Adrenal gland (tissue), 5 donors: ENCODE data around the gene MC1R.

ENCODE experiments used
- CTCF ChIP-seq, 6 experiments: fragments of 450-650 bp in 4 of 6; fragments of 200-600 bp in 2 of 6; sonication (generic) in 1 of 6; IDR thresholded peaks; 1 replicate in 5 of 6; 2 replicates in 1 of 6; pipeline versions ENCODE4 v1.5.1 to v1.8.0; 2016 to 2021; ENCODE audit warnings: antibody characterized with exemption in 6 of 6, mild to moderate bottlenecking in 2 of 6, moderate library complexity in 1 of 6
- POLR2A ChIP-seq, 2 donors: fragments of 450-650 bp; IDR thresholded peaks; one replicate each; pipeline ENCODE4 v1.6.1; 2017; ENCODE audit warnings: antibody characterized with exemption in 2 of 2, mild to moderate bottlenecking in 2 of 2, moderate library complexity in 1 of 2
- donor health status: DM: no; HTN: no; CAD: no.

DNA sequence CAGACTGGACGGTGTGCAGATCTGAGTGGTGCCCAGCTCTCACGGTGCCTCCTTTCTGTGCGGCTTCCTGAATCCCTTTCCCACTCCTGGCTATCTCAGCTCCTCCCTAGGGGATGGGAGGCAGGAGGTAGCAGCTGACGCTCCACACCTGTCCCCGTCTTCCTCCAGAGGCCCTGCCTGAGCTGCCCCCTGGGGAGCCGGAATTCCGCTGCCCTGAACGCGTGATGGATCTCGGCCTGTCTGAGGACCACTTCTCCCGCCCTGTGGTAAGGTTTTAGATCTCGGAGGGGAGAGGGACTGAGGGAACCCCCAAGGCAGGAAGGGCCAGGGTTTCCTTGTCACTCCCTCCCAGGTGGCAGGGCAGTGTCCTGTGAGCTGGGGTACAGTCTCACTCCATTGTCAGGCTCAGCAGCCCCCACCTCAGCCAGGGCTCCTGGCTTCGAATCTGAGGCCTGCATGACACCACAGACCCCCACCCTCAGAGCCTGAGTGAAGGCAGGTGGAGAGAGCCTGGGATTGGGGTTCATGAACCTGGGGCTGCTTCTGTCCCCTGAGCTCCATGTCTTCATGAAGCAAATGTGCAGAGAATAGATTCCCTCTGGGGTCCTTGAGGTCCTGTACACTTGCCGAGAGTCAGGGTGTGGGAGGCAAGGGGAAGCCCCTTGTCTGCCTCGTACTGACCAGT is 36.5 kb downstream of the MC1R start:
- TF ChIP-seq CTCF (IDR thresholded peaks at IDR 0.05) (no peak), POLR2A (IDR thresholded peaks at IDR 0.05) (no peak)
